H1 (cell line): ENCODE data around the gene FGF19. TPM values are rescaled to one million over a fixed set of nuclear protein-coding genes. Genes with fewer than 3 reads are reported as not detected.

Experiments
- ASH2L ChIP-seq: fragments of 200-600, 300-600 bp; sonication (generic); IDR thresholded peaks from one replicate; pipeline ENCODE4 v1.7.1; 2017; ENCODE audit warnings: low read length
- ATF3 ChIP-seq: IDR thresholded peaks from 2 replicates; pipeline ENCODE4 v1.6.1; 2011; ENCODE audit warnings: low read depth, mild to moderate bottlenecking, low read length; ENCODE audit not compliant: insufficient read depth
- BACH1 ChIP-seq: IDR thresholded peaks from 2 replicates; pipeline ENCODE4 v1.6.1; 2012; ENCODE audit warnings: low read length, improper control_type of control experiment
- E2F6 ChIP-seq: IDR thresholded peaks from 2 replicates; pipeline ENCODE4 v1.6.1; 2012; ENCODE audit warnings: inconsistent platforms
- EP300 ChIP-seq, 2 experiments: IDR thresholded peaks; 1 replicate in 1 of 2; 2 replicates in 1 of 2; pipeline ENCODE4 v1.6.1; 2011 to 2012; ENCODE audit warnings: low read depth in 2 of 2, low read length in 2 of 2, mild to moderate bottlenecking in 2 of 2, borderline replicate concordance in 1 of 2, inconsistent platforms in 1 of 2, moderate library complexity in 1 of 2
- EZH2 ChIP-seq: fragments of 200-600 bp; sonication (generic); IDR thresholded peaks from 2 replicates; pipeline ENCODE4 v1.7.1; 2012; ENCODE audit warnings: low read depth, mild to moderate bottlenecking, moderate library complexity, low read length, inconsistent platforms; ENCODE audit not compliant: severe bottlenecking
- HDAC2 ChIP-seq, 2 experiments: fragments of 300-600 bp in 1 of 2; sonication (generic) in 1 of 2; IDR thresholded peaks; 2 replicates each; pipeline ENCODE4 v1.6.1; 2011 to 2012; ENCODE audit warnings: low read depth in 2 of 2, low read length in 2 of 2, mild to moderate bottlenecking in 2 of 2, moderate library complexity in 2 of 2, borderline replicate concordance in 1 of 2, inconsistent platforms in 1 of 2
- JUN ChIP-seq: IDR thresholded peaks from 2 replicates; pipeline ENCODE4 v1.6.1; 2011; ENCODE audit warnings: low read depth, mild to moderate bottlenecking, improper control_type of control experiment, low read length
- KDM1A ChIP-seq: fragments of 200-600, 300-600 bp; sonication (generic); IDR thresholded peaks from 2 replicates; pipeline ENCODE4 v1.7.1; 2016; ENCODE audit warnings: mild to moderate bottlenecking, low read length, borderline replicate concordance
- KDM4A ChIP-seq: IDR thresholded peaks from one replicate; pipeline ENCODE4 v1.7.1; 2012; ENCODE audit warnings: low read depth, mild to moderate bottlenecking, moderate library complexity, low read length, inconsistent platforms; ENCODE audit not compliant: severe bottlenecking
- MAFK ChIP-seq: IDR thresholded peaks from 2 replicates; pipeline ENCODE4 v1.6.1; 2012; ENCODE audit warnings: low read depth, mild to moderate bottlenecking, improper control_type of control experiment, low read length
- MAX ChIP-seq: IDR thresholded peaks from 2 replicates; pipeline ENCODE4 v1.6.1; 2012; ENCODE audit warnings: inconsistent platforms
- NANOG ChIP-seq: IDR thresholded peaks from 2 replicates; pipeline ENCODE4 v1.6.1; 2011; ENCODE audit warnings: low read length, low read depth, mild to moderate bottlenecking, inconsistent platforms; ENCODE audit not compliant: insufficient read depth, poor library complexity, severe bottlenecking
- POLR2A ChIP-seq, 2 experiments: IDR thresholded peaks; 1 replicate in 1 of 2; 2 replicates in 1 of 2; pipeline ENCODE4 v1.6.1; 2011; ENCODE audit warnings: low read depth in 2 of 2, low read length in 2 of 2, mild to moderate bottlenecking in 2 of 2; ENCODE audit errors: control extremely low read depth in 1 of 2
- RAD21 ChIP-seq, 2 experiments: IDR thresholded peaks in 1 of 2; conservative IDR thresholded peaks in 1 of 2; 2 replicates each; pipeline ENCODE4 v1.6.1; 2011; ENCODE audit warnings: low read depth in 2 of 2, low read length in 2 of 2, improper control_type of control experiment in 1 of 2, inconsistent platforms in 1 of 2, mild to moderate bottlenecking in 1 of 2, moderate library complexity in 1 of 2
- RFX5 ChIP-seq: IDR thresholded peaks from 2 replicates; pipeline ENCODE4 v1.6.1; 2011; ENCODE audit warnings: low read depth, low read length, improper control_type of control experiment, borderline replicate concordance
- RNF2 ChIP-seq: fragments of 200-900, 300-1000 bp; sonication (generic); IDR thresholded peaks from 2 replicates; pipeline ENCODE4 v1.7.1; 2016; ENCODE audit warnings: borderline replicate concordance, low read depth, mild to moderate bottlenecking, antibody characterized with exemption, low read length; ENCODE audit not compliant: poor library complexity, severe bottlenecking; ENCODE audit errors: missing control alignments
- SIN3A ChIP-seq, 2 experiments: IDR thresholded peaks in 1 of 2; conservative IDR thresholded peaks in 1 of 2; 2 replicates each; pipeline ENCODE4 v1.6.1; 2011 to 2012; ENCODE audit warnings: low read length in 2 of 2, improper control_type of control experiment in 1 of 2, low read depth in 1 of 2, mild to moderate bottlenecking in 1 of 2
- SIRT6 ChIP-seq: IDR thresholded peaks from one replicate; pipeline ENCODE4 v1.7.1; 2012; ENCODE audit warnings: low read length, inconsistent platforms
- TBP ChIP-seq: IDR thresholded peaks from 2 replicates; pipeline ENCODE4 v1.6.1; 2011; ENCODE audit warnings: low read depth, low read length, improper control_type of control experiment
- TCF12 ChIP-seq: IDR thresholded peaks from 2 replicates; pipeline ENCODE4 v1.6.1; 2011; ENCODE audit warnings: low read depth, mild to moderate bottlenecking, low read length
- polyA plus RNA-seq, 7 experiments: library from polyadenylated mRNA; depleted of rRNA in 3 of 7; stranded (reverse) in 5 of 7; unstranded in 2 of 7; fragments of >200 nt in 5 of 7; fragments of 200-250 nt in 2 of 7; gene quantifications; 1 replicate in 5 of 7; 2 replicates in 1 of 7; 4 replicates in 1 of 7; pipeline versions ENCODE4 v1.2.1 to v1.2.3, GENCODE V29; 2011 to 2013; ENCODE audit warnings: missing spikeins in 2 of 7, mixed read lengths in 2 of 7
- total RNA-seq: library from RNA; stranded (reverse); fragmentation: NEBNext Ultra II Directional; extraction: Animal tissue kit (Norgen Biotek cat#: 25700); gene quantifications from 2 replicates; pipeline ENCODE4 v1.2.1, GENCODE V29; 2021

The FGF19 gene
- total and polyA plus RNA-seq, 2 of the 8 experiments (the other 6 are each of a cell fraction or from before 2014, with no cell fraction given): 9.6 to 14.8 TPM

GRCh38 chr11:69702769-69703452 lies 911 bp downstream of the FGF19 start (continued):
- TF ChIP-seq RAD21 (IDR thresholded peaks at IDR 0.05 in 1 of 2, conservative IDR thresholded peaks at IDR 0.05 in 1 of 2; ENCODE audit: low read depth in 2 of 2, low read length in 2 of 2) (no peak), ATF3 (no peak), TCF12 (no peak), SIRT6 (no peak), EP300 (IDR thresholded peaks at IDR 0.05; ENCODE audit: borderline replicate concordance in 1 of 2, low read depth in 2 of 2, low read length in 2 of 2) (no peak), EZH2 (peak; percentile 30), JUN (no peak), RNF2 (no peak), NANOG (no peak), SIN3A (conservative IDR thresholded peaks at IDR 0.05 in 1 of 2, IDR thresholded peaks at IDR 0.05 in 1 of 2; ENCODE audit: low read depth in 1 of 2, low read length in 2 of 2) (no peak), MAFK (no peak), POLR2A (IDR thresholded peaks at IDR 0.05; ENCODE audit: control extremely low read depth in 1 of 2, low read depth in 2 of 2, low read length in 2 of 2) (no peak), HDAC2 (IDR thresholded peaks at IDR 0.05; ENCODE audit: borderline replicate concordance in 1 of 2, low read depth in 2 of 2, low read length in 2 of 2) (peak in 1 of 2 experiments; percentile 80; a peak in 1 of 4 replicates), ASH2L (no peak), E2F6 (peak; percentile 93), RFX5 (no peak), KDM1A (peak; percentile 75; the same call in 1 of the 2 replicates), KDM4A (peak; percentile 12), MAX (peak; percentile 85), TBP (no peak), BACH1 (no peak)
